Stimulated activated CD8-positive, alpha-beta memory T cell treated with anti-CD3 and anti-CD28 coated beads, Interleukin-15, amount 100 ng/mL, for 1 hour (primary cell): ENCODE results near the gene SGCD.

ENCODE experiments used
- DNase-seq: peaks from one replicate; pipeline ENCODE4 v3.0.0-alpha.2; 2020; ENCODE audit warnings: low read depth

Gene SGCD

DNA sequence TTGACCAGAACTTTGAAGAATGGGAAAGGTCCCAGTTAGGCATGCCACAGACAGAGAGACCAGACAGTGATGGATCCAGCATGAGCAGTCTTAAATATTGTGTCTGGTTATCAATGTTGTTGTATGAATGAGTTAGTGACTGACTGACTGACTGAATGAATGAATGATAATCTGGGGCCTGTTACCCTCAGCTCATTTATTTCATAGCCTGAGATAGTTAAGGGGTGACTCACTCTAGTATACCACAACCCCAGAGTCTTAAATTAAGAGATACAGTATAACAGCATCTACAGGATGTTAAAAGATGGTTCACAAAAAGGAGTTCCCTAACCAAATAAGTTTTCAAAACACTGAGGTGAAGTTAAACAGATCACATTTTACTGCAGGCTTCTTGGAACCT is 133.5 kb downstream of the SGCD start:
- DNase-seq: no peak

DNA sequence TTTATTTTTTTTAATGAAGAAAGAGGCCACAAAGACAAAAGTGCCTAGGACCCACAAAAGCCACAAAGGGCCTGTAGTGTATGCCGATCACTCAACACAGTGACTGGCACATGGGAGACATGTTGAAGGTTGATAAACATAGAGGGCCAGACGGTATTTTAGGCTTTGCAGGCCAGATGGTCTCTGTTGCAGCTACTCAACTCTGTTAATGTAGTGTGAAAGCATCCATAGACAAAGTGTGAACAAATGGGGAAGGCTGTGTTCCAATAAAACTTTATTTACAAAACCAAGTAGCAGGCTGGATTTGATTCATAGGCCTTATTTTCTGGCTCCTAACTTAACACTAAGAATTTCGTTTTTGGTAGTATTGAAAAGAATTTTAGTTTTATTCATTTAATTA is 139.9 kb downstream of the SGCD start:
- no peak for DNase-seq

DNA sequence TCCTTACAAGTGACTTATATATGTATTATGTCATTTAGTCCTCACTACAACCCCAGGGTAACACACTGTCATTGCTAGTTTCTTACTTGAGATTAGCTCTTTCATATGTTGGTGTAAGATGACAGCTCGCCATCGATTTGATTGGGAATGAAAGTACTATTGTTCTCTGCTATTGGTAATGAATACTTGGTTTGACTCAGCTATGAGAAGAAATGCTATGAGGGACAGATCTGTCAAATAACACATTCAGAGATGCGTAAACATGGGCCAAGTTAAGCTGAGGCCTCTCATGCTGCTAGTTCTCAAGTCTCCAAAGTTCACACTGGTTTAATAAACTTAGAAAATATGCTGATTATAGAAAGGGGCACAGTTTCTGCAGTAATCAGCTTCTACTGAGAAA is 142.7 kb downstream of the SGCD start:
- no peak for DNase-seq

DNA sequence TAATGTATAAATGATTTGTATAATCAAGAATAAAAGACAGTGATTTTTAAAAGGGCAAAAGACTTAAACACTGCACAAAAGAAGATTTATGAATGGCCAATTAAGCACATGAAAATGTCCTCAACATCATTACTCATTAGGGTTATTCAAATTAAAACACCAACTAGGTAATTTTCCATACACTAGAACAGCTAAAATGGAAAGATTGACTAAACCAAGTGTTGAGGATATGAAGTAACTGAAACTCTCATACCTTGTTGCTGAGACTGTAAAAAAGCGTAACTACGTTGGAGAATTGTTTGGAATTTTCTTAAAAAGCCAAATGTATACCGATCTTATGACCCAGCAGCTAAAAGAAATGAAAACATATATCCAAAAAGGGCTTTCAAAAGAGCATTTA is 144.9 kb downstream of the SGCD start:
- DNase-seq: no peak

DNA sequence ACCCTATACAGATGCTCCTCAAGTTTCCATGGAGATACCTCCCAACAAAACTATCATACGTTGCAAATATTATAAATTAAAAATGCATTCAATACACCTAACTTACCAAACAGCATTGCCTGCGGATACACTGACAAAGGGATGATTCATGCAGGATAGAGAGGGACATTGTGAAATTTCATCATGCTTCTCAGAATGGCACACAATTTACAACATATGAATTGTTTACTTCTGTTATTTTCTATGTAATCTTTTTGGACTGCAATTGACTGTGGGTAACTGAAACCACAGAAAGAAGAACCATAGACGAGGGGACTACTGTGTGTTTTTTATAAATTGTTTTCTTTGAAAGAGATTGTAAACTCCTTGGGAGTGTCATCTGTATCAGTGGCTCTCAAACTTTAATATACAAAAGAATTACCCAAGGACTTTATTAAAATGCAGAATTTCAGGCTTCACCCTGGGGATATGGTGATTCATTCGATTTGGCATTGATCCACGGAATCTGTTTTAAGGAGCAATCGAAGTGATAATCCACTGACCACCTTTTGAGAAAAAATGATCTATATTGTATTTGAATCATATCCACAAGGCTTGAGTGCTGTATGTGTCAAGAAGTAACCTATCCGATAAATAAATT is 146.4 kb downstream of the SGCD start:
- no peak for DNase-seq

DNA sequence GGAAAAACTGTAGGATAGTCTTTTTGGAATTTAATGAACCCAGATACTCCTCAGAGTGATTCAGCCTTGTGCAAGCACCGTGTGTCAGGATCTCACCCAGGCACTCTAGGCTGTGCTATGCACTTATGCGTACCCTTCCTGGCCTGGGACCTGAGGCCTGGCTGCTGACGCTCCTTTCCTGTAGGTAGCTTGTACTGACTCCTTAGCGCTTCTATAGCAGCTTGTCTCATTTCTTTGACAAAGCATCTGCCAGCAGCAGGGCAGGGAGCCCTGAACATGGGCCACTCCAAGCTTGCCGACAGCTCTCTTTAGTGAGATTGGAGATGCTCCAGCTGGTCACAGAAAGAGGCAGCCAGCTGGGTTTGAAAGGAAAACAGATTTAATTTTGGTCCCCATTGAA is 147.3 kb downstream of the SGCD start:
- DNase-seq: no peak

DNA sequence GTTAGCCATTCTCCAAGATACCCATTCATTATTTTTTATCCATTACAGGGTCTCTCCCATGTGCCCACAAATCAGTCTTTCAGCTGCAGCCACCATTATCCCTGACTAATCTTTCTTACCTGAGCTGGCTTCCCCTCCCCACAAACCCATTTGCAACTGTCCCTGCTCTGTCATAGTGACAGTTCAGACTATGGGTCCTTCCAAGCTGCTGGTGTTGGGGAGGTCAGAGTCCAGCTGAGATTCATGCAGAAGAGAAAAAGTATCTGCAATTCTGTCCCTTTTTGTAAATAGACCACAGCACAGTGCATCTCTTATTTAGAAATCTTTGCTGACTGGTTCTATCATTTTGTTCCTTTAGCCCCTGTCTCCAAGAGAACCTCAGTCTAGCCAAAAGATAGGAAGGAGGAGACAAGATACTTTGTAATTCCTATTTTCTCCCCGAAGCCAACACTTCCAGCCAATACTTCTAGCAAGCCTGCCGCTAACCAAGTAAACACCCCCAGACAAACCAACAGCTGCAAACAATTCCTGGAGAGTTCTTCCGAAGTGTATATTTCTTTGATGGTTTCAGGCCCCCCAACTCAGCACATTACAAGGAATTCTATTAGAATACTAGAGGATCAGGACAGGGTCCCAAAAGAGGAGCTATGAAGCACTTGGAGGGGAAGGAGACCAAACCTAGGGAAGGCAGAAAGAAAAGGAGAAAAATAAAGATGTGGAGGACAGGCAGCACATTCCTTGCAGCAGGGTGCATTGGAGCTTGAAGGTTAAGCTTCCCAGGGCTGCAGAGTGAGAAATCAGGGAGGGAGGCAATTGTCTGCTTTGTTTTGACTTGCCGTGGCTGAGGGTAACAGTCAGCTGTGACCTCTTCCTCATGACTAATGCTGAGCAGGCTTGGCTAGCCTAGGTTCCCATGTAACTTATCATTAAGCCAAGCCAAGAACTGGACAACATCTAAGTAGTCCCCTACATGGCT is 148.5 kb downstream of the SGCD start:
- no peak for DNase-seq

DNA sequence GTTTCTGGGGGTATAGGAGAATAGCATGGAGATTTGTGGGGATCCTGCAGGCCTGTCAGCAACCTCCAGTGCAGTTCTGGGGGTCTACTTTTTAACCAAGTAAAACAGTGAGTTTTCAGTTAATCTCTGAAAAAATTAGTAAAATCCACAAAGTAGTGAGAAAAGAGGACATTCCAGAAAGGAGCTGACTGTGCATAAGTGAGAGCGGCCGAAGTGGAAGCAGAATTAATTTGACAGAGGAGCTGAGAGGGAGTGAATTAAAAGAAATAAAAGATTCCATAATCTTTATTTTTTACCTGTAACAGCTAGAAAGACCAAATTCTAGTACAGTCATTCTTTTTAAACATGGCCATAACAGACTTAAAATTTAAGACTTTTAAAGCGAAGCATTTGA is 149.2 kb downstream of the SGCD start:
- DNase-seq: no peak

DNA sequence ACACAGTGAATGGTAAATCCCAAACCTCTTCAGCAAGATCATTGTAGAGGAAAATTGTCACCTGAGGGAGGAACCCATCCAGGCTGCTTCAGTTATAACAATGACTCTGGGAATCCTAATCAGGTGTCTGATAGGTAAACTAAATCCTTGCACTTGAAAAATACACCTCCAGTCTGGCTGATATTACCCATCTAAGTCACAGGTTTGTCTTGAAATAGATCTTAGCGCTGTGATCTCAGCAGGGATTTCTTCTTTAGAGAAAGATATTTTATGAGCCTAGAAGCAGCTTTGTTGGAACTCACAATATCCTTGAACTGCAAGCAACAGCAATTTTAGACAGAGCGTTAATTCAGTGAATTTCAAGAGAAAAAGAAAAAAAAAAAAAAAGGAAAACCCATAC is 149.7 kb downstream of the SGCD start:
- no peak for DNase-seq

DNA sequence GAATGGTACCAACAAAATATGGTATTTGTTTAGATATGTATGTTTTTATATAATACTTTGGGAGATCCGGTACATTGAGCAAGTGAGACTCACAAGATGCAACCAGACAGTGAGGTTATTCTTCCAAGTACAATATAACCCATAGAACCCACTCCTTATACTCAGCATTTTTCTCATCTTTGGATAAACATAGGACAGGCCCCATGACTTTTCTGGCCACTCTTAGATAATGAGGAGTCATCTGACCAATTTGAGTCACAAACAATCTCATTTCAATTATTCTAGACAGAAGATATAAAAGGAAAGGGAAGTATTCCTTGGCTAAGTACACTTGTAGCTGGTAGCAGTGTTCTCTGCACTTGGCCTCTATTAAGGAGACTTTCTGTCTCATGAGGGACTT is 150.2 kb downstream of the SGCD start:
- DNase-seq: no peak

DNA sequence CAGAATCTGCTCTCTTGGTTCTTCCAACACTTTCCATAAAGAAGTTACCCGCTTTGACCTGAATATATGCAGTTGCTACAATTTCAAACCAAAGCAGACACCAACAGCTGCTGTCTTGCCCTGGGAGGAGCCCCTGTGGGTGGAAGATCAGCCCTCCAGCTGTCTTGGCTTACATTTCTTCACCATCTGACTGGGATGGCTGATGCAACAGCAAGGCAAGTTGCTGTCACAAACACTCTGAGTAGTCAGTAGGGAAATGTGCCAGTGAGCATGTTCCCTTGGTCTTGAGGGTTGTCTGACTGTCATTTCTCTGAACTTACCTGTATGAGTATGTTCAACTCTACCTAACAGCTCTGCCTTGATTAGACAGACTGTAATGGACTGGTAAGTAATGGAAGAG is 152.9 kb downstream of the SGCD start:
- DNase-seq: no peak

DNA sequence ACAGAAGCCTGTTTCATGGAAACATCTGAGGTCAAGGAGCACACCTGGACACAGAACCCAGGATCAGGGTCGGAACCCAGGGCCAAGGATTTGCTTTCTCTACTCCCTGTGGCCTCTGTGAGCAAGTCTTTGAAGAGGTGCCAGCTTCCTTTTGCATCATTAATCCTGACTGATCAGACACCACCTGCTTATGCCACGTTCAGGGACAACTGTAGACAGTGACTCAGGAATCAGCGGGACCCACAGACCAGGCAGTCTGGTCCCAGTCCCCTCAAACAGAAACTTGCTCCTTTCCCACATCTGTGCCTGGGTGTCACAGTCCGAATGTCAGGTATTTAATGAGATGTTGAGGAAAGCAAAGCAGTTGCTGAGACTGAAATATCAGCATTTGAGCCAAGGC is 154.8 kb downstream of the SGCD start:
- DNase-seq: no peak

DNA sequence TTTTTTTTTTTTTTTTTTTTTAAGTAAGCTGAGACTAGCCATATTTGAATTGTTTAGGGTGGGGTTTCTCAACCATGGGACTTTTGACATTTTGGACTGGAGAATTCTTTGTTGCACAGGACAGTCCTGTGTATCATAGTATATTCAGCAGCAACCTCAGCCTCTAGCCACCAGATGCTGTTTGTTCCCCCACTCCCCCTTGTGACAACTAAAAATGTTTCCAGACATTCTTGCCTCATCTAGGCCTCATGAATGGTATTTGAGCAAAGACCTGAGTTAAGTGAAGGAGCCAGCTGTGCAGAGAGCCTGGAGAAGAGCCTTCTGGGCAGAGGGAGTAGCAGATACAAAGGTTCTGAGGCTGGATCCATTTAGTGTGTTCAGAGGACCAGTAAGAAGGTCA is 155.9 kb downstream of the SGCD start:
- DNase-seq: no peak

DNA sequence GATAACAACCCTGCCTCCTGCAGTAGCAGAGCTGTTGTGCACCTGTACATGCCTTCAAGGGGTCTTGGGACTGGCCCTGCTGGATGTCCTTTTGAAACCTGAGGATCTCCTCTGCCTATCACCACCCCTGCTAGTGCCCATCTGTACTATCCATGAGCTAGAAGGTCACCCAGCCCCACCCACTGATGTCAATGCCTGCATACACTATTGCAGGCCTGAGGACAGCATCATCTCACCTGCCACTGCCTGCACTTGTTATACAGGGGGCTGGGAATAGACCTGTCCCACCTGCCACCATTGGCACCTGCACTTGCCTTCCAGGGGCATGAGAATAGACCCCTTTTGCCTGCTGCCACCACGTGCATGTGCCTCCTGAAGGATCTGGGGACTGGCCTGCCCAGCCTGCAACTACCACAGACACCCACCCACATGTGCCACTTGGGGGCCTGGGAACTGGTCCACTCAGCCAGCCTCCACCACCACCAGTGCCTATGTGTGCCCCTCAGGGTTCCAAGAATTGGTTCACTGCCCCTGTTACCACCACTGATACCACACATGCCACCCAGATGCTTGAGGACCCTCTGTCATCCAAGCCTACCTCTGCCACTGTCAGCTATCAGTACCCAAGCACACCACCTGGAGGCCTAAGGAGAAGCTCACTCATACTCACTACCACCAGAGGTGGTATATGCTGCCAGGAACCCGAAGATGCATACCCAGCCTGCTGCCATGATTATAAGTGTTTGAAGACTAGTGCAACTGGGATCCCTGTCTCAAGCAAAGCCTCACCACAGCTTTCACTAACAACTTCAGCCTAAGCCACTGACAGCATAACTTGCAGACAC is 159.7 kb downstream of the SGCD start:
- DNase-seq: no peak

DNA sequence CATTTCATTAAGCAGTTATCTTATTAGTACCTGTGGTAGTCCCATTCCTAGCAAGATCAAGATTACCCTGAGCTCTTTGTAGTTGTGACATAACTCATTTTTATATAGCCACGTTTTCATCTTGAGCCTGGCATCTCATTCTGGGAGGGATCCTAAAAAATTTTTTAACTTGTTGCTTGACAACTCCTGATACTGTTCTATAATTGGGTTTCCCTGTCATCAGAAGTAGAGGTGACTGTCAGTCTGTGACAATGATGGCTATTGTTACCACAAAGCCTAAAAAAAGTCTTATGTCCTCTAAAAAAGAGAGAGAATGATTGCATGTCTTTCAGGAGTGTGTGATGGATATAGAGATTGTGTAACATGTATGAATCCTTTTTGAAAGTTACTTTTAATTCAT is 164.8 kb downstream of the SGCD start:
- no peak for DNase-seq

DNA sequence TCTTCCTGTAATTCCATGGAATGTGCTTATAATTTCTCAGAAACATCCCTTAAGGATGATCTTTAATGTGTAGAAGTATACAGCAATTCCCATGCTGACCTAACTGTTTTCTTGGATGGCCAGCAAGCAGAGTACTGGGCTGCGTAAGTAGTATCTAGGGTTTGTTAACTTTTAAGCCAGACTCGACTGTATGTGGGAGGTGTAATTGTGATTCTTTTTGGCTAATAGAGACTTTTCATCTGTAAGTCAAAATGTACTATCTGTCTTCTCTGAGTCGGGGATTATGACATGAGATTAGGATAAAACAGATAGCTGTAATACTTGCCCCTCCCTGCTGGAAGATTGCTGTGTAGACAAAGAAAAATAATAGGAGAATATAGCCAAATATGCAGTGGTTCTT is 169.3 kb downstream of the SGCD start:
- no peak for DNase-seq

DNA sequence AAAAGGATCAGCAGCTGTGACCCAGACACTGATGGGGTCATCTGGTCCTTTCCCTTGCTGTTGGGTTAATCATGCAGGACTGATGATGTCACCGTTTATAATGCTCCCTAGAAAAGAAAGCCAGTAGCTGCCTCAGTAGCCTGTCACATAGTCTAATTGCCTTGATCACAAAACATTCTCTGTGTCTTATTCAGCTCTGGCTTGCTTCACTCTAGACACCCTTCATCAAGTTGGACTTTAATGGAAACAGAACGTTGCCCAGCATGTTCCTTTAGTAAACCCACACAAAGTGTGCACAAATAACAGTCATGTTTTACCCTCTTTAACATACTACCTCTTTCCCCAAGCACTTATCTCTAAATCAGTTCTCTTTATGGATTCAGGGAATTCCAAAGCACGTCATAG is 170.8 kb downstream of the SGCD start:
- DNase-seq: no peak

DNA sequence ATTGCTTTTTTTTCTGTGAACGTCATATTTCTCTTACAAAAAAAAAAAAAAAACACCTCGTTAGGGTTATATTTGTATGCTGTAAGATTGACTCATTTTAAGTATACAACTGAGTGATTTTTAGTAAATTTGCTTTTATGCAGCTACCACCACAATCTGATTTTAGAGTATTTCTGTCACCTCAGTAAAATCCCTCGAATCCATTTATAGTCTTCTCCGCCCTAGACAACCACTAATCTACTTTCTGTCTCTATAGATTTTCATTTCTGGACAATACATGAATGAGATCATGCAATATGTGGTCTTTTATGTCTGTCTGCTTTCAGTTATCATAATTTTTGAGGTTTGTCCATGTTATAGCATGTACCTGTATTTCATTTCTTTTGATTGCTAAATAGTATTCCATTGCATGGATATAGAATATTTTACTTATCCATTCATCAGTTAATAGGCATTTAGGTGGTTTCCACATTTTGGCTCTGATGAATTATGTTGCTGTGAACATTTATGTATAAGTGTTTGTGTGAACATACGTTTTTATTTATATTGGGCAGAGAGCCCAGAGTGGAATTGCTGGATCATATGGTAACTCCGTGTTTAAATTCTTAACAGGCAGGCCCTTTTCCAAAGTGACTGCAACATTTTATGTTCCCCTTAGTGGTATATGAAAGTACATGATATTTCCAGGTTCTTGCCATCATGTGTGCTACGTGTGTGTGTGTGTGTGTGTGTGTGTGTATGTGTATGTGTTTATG is 171.4 kb downstream of the SGCD start:
- DNase-seq: no peak

DNA sequence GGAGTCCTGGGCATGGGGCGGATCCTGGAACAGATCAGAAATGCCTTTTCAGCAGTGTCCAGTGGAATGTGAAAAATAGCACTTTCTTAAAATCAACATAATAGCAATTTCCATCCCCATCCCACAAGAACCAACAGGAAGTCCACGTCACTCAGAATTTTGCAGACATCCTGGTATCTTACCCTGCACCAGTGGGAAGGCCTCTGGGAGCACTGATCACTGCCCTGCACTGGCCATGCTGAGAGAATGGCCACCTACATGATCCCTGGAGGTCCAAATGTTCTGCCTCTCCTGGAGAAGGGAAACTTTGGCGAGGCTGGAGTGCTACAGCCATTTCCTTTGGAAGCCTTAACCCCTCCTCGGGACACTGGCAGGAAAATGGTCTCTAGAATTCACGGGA is 173.8 kb downstream of the SGCD start:
- no peak for DNase-seq

DNA sequence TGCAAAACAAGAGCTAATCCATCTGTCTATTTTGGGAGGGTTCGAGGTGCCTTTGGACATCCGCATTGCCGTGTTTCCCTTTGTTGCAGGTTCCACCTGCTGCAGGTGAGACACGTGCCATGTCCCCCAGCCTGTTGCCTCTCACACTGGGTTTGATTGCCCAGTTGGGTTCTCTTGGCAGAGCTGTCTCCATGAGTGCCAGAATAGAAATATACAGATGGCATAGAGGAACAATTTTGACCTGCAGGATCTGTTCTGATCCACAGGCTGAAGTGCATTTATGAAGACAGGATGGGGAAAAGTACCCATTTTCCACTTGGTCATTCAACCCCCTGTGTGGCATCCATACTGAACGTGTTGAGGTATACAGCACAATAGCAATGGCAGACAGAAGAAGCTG is 178.1 kb downstream of the SGCD start:
- no peak for DNase-seq

DNA sequence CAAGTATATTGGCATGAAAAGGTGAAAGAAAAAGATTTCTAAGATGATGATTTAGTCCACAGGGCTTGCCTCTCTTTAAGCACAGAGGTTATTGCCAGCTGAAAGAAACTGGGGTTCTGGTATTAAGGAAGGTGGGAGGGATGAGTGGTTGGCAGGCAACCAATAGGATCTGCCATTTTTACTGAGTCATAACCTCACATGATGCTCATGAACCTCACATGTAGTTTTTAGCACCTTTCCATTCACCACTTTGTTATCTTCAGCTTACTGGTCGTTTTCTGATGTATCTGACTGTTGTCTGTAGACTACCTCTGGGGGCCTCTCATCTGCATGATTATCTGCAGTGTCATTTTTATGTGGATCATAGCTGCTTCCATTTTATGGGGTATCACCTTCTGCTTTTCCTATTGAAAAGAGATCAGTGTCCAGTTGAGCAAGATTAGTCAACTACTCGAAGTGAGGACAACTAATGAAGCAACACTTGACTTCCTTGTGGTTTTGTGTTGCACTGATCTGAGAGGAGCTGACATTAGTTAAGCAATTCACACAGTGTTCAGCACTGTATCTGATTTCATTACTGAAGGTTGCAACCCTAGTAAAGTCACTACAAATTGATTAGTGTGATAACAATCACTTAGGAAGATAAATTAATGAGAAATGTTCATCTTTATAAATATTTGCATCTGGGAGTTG is 186.3 kb downstream of the SGCD start:
- no peak for DNase-seq
